Measurements from ENCODE around the gene DLG2. TPM values are rescaled to one million over a fixed set of nuclear protein-coding genes. Genes with fewer than 3 reads are reported as not detected.

Gene DLG2
- total and polyA plus RNA-seq, 9 donors: 2.5 to 20.7 (median 12.0) TPM

DNA sequence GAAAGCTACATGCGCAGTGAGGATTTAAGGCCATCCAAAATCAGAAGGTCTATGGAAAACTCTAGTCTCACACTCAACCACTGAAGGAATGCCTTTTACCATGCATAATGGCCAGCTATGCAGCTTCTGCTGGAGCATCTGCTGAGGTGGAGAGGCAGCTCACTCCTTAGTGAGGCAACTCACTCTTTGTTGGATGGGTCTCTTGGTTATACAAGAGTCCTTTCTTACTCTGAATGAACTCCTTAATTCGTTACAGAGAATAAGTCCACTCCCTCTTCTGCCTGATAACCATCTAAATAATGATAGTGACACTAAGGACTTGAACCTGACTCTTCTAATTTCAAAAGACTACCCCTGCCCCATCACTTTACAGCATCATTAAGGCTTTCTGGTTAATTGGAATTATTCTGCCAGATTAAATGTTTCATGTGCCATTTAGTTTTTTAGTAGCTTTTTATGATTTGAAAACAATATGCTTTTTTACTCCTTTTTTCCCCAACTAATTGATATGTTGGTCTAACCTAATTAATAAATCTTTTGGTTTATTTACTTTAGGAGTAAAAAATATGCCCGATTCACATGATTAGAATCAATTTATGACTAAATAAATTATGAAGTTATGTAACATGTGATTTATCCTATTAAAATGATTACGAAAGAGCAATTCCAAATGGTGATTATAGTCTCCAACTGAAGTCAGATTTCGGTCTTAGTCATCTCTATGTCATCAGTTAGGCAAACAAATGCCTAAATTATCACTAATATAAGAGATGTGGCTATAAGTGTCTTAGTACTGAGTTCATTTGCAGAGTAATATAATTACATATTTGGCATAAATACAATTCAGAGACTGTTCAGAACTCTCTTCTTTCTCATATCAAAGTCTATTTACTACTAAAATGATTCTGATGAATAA lies 2054.3 kb downstream of the DLG2 start:
- Histone ChIP-seq H3K4me3 (no peak overlapping the region), H3K27me3 (no peaks in the 10 kb centered on the region), H3K9me3 (no peaks in the 10 kb centered on the region), H3K27ac (no peak overlapping the region), H3K36me3 (no peaks in the 10 kb centered on the region), H3K4me1 (ENCODE audit: insufficient read depth) (no peaks in the 10 kb centered on the region)
- TF ChIP-seq POLR2A (IDR thresholded peaks at IDR 0.05): no peak
- TF ChIP-seq, protein P1, sequence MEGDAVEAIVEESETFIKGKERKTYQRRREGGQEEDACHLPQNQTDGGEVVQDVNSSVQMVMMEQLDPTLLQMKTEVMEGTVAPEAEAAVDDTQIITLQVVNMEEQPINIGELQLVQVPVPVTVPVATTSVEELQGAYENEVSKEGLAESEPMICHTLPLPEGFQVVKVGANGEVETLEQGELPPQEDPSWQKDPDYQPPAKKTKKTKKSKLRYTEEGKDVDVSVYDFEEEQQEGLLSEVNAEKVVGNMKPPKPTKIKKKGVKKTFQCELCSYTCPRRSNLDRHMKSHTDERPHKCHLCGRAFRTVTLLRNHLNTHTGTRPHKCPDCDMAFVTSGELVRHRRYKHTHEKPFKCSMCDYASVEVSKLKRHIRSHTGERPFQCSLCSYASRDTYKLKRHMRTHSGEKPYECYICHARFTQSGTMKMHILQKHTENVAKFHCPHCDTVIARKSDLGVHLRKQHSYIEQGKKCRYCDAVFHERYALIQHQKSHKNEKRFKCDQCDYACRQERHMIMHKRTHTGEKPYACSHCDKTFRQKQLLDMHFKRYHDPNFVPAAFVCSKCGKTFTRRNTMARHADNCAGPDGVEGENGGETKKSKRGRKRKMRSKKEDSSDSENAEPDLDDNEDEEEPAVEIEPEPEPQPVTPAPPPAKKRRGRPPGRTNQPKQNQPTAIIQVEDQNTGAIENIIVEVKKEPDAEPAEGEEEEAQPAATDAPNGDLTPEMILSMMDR (IDR thresholded peaks at IDR 0.05): no peak
- TF ChIP-seq EP300 (IDR thresholded peaks at IDR 0.05): no peak
- no peak for DNase-seq
- 76 to 88% (median 82%) methylated on average over 5 of the region's 5 CpGs for WGBS, 3 donors
- intact Hi-C loops (cut with DNase I): no loop called here

DNA sequence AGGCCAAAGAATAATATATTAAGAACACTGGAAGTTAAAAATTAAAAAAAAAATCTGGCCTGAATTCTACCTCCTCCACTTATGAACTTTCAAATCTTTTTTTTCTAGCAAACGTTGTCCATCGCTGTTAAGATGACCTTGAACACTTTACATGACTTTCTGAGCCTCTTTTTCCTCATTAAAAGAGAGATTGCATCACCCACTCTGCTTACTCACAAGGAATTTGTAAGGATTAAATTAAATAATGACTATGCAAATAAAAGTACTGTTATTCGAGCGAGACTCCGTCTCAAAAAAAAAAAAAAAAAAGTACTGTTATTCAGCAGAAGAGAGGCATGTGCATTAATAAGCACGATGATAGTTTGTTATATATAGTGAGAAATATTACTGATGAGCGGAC lies 2055.8 kb downstream of the DLG2 start:
- Histone ChIP-seq H3K4me3 (no peak overlapping the region), H3K27ac (no peak overlapping the region), H3K36me3 (no peaks in the 10 kb centered on the region), H3K4me1 (ENCODE audit: insufficient read depth) (no peaks in the 10 kb centered on the region), H3K27me3 (no peaks in the 10 kb centered on the region), H3K9me3 (no peaks in the 10 kb centered on the region)
- no peak for DNase-seq
- 16 to 21% (median 17%) methylated on average over 7 of the region's 7 CpGs for WGBS, 3 donors
- TF ChIP-seq, protein P1 (IDR thresholded peaks at IDR 0.05): no peak
- intact Hi-C loops (cut with DNase I): no loop called here

- 64 to 89% (median 79%) methylated on average over 1 of the region's 1 CpG for WGBS, 3 donors
- no peak for TF ChIP-seq EP300 (IDR thresholded peaks at IDR 0.05)
- TF ChIP-seq, protein P1 (IDR thresholded peaks at IDR 0.05): no peak
- no peak for TF ChIP-seq POLR2A (IDR thresholded peaks at IDR 0.05)
Observed at GRCh38 chr11:83569134-83569805, 2057.9 kb downstream of the DLG2 start.

GRCh38 chr11:83568516-83568915 lies 2058.6 kb downstream of the DLG2 start:
- intact Hi-C loops (cut with DNase I): no loop called here
- Histone ChIP-seq H3K27me3 (no peaks in the 10 kb centered on the region), H3K4me3 (no peak overlapping the region), H3K4me1 (ENCODE audit: insufficient read depth) (no peaks in the 10 kb centered on the region), H3K36me3 (no peaks in the 10 kb centered on the region), H3K9me3 (no peaks in the 10 kb centered on the region), H3K27ac (no peak overlapping the region)
- DNase-seq: no peak
- TF ChIP-seq EP300 (IDR thresholded peaks at IDR 0.05): no peak
- TF ChIP-seq, protein P1 (IDR thresholded peaks at IDR 0.05): no peak
- 75 to 80% (median 76%) methylated on average over 2 of the region's 2 CpGs for WGBS, 3 donors

More at GRCh38 chr11:83569134-83569805, 2057.9 kb downstream of the DLG2 start:
- intact Hi-C loops (cut with DNase I): no loop called here
- DNase-seq: no peak
- Histone ChIP-seq H3K27ac (no peak overlapping the region), H3K36me3 (no peaks in the 10 kb centered on the region), H3K4me1 (ENCODE audit: insufficient read depth) (no peaks in the 10 kb centered on the region), H3K9me3 (no peaks in the 10 kb centered on the region), H3K27me3 (no peaks in the 10 kb centered on the region), H3K4me3 (no peak overlapping the region)

Data from ovary (tissue), 9 donors.